HG03060 (cell line): ENCODE results near the gene SLC39A8.
"Not testable (repeated sequence)": the region's sequence is repeated elsewhere in the genome, so short reads cannot be mapped to it uniquely, and the experiment has no call there.

Experiments
- ATAC-seq: cut with Tn5 transposase; IDR thresholded peaks from one replicate; pipeline ENCODE4 v1.9.1; 2021; ENCODE audit warnings: low read depth, moderate number of reproducible peaks; ENCODE audit not compliant: unreplicated experiment

SLC39A8 gene

GRCh38 chr4:102308032-102308799 lies 37.1 kb downstream of the SLC39A8 start:
- no peak for ATAC-seq

- no peak for ATAC-seq
Observed at GRCh38 chr4:102305666-102306065, 39.6 kb downstream of the SLC39A8 start.

- ATAC-seq: no peak
Observed at GRCh38 chr4:102302762-102303161, 42.5 kb downstream of the SLC39A8 start.

GRCh38 chr4:102301167-102301566 lies 44.1 kb downstream of the SLC39A8 start:
- peak; percentile 42 for ATAC-seq

GRCh38 chr4:102299354-102300107 lies 45.8 kb downstream of the SLC39A8 start:
- peak; percentile 57 for ATAC-seq

GRCh38 chr4:102298716-102299115 lies 46.6 kb downstream of the SLC39A8 start:
- ATAC-seq: no peak

- ATAC-seq: no peak
Observed at GRCh38 chr4:102295153-102295862, 50.0 kb downstream of the SLC39A8 start.

GRCh38 chr4:102288497-102288896 lies 56.8 kb downstream of the SLC39A8 start:
- no peak for ATAC-seq

- ATAC-seq: no peak
Observed at GRCh38 chr4:102285831-102286230, 59.5 kb downstream of the SLC39A8 start.

- no peak for ATAC-seq
Observed at GRCh38 chr4:102281171-102281839, 64.0 kb downstream of the SLC39A8 start.

GRCh38 chr4:102273317-102273716 lies 72.0 kb downstream of the SLC39A8 start:
- ATAC-seq: not testable (repeated sequence)

- no peak for ATAC-seq
Observed at GRCh38 chr4:102272318-102272717, 73.0 kb downstream of the SLC39A8 start.

GRCh38 chr4:102268355-102268754 lies 76.9 kb downstream of the SLC39A8 start:
- ATAC-seq: no peak

- ATAC-seq: peak; percentile 88
Observed at GRCh38 chr4:102263024-102263787, 82.1 kb downstream of the SLC39A8 start.

GRCh38 chr4:102259702-102260101 lies 85.6 kb downstream of the SLC39A8 start:
- no peak for ATAC-seq

- ATAC-seq: no peak
Observed at GRCh38 chr4:102259081-102259480, 86.2 kb downstream of the SLC39A8 start.

GRCh38 chr4:102256321-102256720 lies 89.0 kb downstream of the SLC39A8 start:
- no peak for ATAC-seq

GRCh38 chr4:102253860-102254259 lies 91.4 kb downstream of the SLC39A8 start:
- no peak for ATAC-seq

GRCh38 chr4:102252171-102252570 lies 93.1 kb downstream of the SLC39A8 start:
- ATAC-seq: no peak

- ATAC-seq: no peak
Observed at GRCh38 chr4:102250341-102250740, 94.9 kb downstream of the SLC39A8 start.
